HepG2 (cell line): ENCODE measurements around the gene CLIC6. TPM values are rescaled to one million over a fixed set of nuclear protein-coding genes. Genes with fewer than 3 reads are reported as not detected.

ENCODE experiments used
- AKAP8 ChIP-seq: sonication (generic); formaldehyde crosslinking; IDR thresholded peaks from 2 replicates; pipeline ENCODE4 v1.5.1; 2020; ENCODE audit warnings: mild to moderate bottlenecking, missing genetic modification reagents
- CERS6 ChIP-seq: sonication (generic); formaldehyde crosslinking; IDR thresholded peaks from 2 replicates; pipeline ENCODE4 v1.5.0; 2020; ENCODE audit warnings: missing genetic modification reagents
- E2F5 ChIP-seq: sonication (generic); formaldehyde crosslinking; conservative IDR thresholded peaks from 2 replicates; pipeline ENCODE4 v1.4.0; 2020; ENCODE audit warnings: missing genetic modification reagents
- HMGA1 ChIP-seq: sonication (generic); formaldehyde crosslinking; conservative IDR thresholded peaks from 2 replicates; pipeline ENCODE4 v1.4.0; 2020; ENCODE audit warnings: missing genetic modification reagents
- HNRNPUL1 ChIP-seq: fragments of 200-400 bp; formaldehyde crosslinking; IDR thresholded peaks from 2 replicates; pipeline ENCODE4 v1.6.1; 2017; ENCODE audit warnings: low read depth, mild to moderate bottlenecking, low read length, moderate library complexity
- IKZF1 ChIP-seq: fragments of 450-650 bp; IDR thresholded peaks from 2 replicates; pipeline ENCODE4 v1.7.1; 2016
- IRF9 ChIP-seq: sonication (generic); formaldehyde crosslinking; IDR thresholded peaks from 2 replicates; pipeline ENCODE4 v1.8.0; 2022; ENCODE audit warnings: missing genetic modification reagents, mild to moderate bottlenecking, borderline replicate concordance
- ISX ChIP-seq: sonication (generic); formaldehyde crosslinking; conservative IDR thresholded peaks from 2 replicates; pipeline ENCODE4 v1.5.0; 2020; ENCODE audit warnings: missing genetic modification reagents
- MEIS2 ChIP-seq: sonication (generic); formaldehyde crosslinking; IDR thresholded peaks from 2 replicates; pipeline ENCODE4 v1.9.0; 2021; ENCODE audit warnings: mild to moderate bottlenecking, missing genetic modification reagents
- NCOR1 ChIP-seq: fragments of 200-600 bp; sonication (generic); IDR thresholded peaks from 2 replicates; pipeline ENCODE4 v1.7.0; 2017; ENCODE audit warnings: antibody characterized with exemption, low read length, borderline replicate concordance
- PAF1 ChIP-seq: IDR thresholded peaks from 2 replicates; pipeline ENCODE4 v1.6.1; 2016; ENCODE audit warnings: missing genetic modification reagents, missing compliant biosample characterization
- SPEN ChIP-seq: sonication (generic); formaldehyde crosslinking; IDR thresholded peaks from 2 replicates; pipeline ENCODE4 v1.5.1; 2020; ENCODE audit warnings: low read depth, mild to moderate bottlenecking, missing genetic modification reagents
- TEAD2 ChIP-seq: sonication (generic); formaldehyde crosslinking; IDR thresholded peaks from 2 replicates; pipeline ENCODE4 v1.9.0; 2021; ENCODE audit warnings: missing genetic modification reagents
- TFDP2 ChIP-seq: sonication (generic); formaldehyde crosslinking; IDR thresholded peaks from 2 replicates; pipeline ENCODE4 v1.4.0; 2020; ENCODE audit warnings: missing genetic modification reagents
- THRA ChIP-seq: sonication (generic); formaldehyde crosslinking; IDR thresholded peaks from 2 replicates; pipeline ENCODE4 v1.4.0; 2020; ENCODE audit warnings: missing genetic modification reagents, borderline replicate concordance
- ZHX1 ChIP-seq: sonication (generic); formaldehyde crosslinking; IDR thresholded peaks from 2 replicates; pipeline ENCODE4 v1.8.1; 2022; ENCODE audit warnings: low read depth, mild to moderate bottlenecking, missing genetic modification reagents
- ZNF367 ChIP-seq: sonication (generic); formaldehyde crosslinking; IDR thresholded peaks from 2 replicates; pipeline ENCODE4 v1.4.0; 2020; ENCODE audit warnings: missing genetic modification reagents, borderline replicate concordance
- ZNF549 ChIP-seq: sonication (generic); formaldehyde crosslinking; IDR thresholded peaks from 2 replicates; pipeline ENCODE4 v1.5.0; 2020; ENCODE audit warnings: missing genetic modification reagents
- ZNF580 ChIP-seq: IDR thresholded peaks from 2 replicates; pipeline ENCODE4 v1.6.1; 2016; ENCODE audit warnings: low read depth, borderline replicate concordance
- ZNF678 ChIP-seq: sonication (generic); formaldehyde crosslinking; IDR thresholded peaks from 2 replicates; pipeline ENCODE4 v1.4.0; 2020; ENCODE audit warnings: mild to moderate bottlenecking, missing genetic modification reagents
- ZSCAN21 ChIP-seq: sonication (generic); formaldehyde crosslinking; IDR thresholded peaks from 2 replicates; pipeline ENCODE4 v1.8.0; 2022; ENCODE audit warnings: mild to moderate bottlenecking, missing genetic modification reagents, moderate library complexity, borderline replicate concordance
- polyA plus RNA-seq, 8 experiments: library from polyadenylated mRNA; depleted of rRNA in 3 of 8; stranded (reverse) in 7 of 8; unstranded in 1 of 8; fragments of >200 nt; fragmentation: Illumina TruSeq in 4 of 8; extraction: Trizol in 4 of 8; gene quantifications; 2 replicates each; pipeline versions ENCODE4 v1.2.1 to v1.2.3, GENCODE V29; 2011 to 2016; ENCODE audit warnings: low read depth in 4 of 8, missing spikeins in 1 of 8, mixed read lengths in 1 of 8; ENCODE audit not compliant: insufficient read depth in 1 of 8
- total RNA-seq, 5 experiments: library from RNA; depleted of rRNA; stranded (reverse); fragments of >200 nt; fragmentation: Illumina TruSeq; extraction: Trizol; gene quantifications; 2 replicates each; pipeline ENCODE4 v1.2.3, GENCODE V29; 2016; ENCODE audit warnings: low read depth in 1 of 5

The CLIC6 gene
- total and polyA plus RNA-seq, 2 of the 13 experiments (the other 11 are each of a cell fraction or from before 2014, with no cell fraction given), result not detected

GRCh38 chr21:34745557-34746255, 76.9 kb downstream of the CLIC6 start (continued):
- TF ChIP-seq TEAD2 (CRISPR knock-in tag) (no peak), ZHX1 (CRISPR knock-in tag) (no peak), AKAP8 (CRISPR knock-in tag) (0 out of 2 replicates have a peak, but pooled peaks have one; percentile 50), CERS6 (CRISPR knock-in tag) (no peak), ZNF678 (CRISPR knock-in tag) (no peak), TFDP2 (CRISPR knock-in tag) (0 out of 2 replicates have a peak, but pooled peaks have one; percentile 33), PAF1 (CRISPR knock-in tag) (no peak), ISX (CRISPR knock-in tag) (no peak), E2F5 (CRISPR knock-in tag) (no peak), ZNF549 (CRISPR knock-in tag) (no peak), NCOR1 (no peak), SPEN (peak; percentile 43; the same call in 1 of the 2 replicates), ZNF580 (CRISPR knock-in tag) (no peak), HMGA1 (CRISPR knock-in tag) (no peak), THRA (CRISPR knock-in tag) (no peak), IRF9 (CRISPR knock-in tag) (no peak), HNRNPUL1 (no peak), IKZF1 (no peak), ZNF367 (CRISPR knock-in tag) (no peak), MEIS2 (CRISPR knock-in tag) (no peak), ZSCAN21 (CRISPR knock-in tag) (no peak)
